ENCODE measurements around the gene MTHFD1. TPM values are rescaled to one million over a fixed set of nuclear protein-coding genes. Genes with fewer than 3 reads are reported as not detected.

MTHFD1 gene
- total RNA-seq, 2 donors from 2014 or later: 103 to 116 TPM

GRCh38 chr14:64506721-64507120 lies 118.6 kb downstream of the MTHFD1 start:
- peak overlapping the region; percentile 93 for H3K4me3 ChIP-seq (ENCODE audit: low read length)
- H3K36me3 ChIP-seq (ENCODE audit: control insufficient read depth, insufficient read depth, low read length): peaks cover 2% of the 10 kb centered on the region
- TF ChIP-seq, protein P1, sequence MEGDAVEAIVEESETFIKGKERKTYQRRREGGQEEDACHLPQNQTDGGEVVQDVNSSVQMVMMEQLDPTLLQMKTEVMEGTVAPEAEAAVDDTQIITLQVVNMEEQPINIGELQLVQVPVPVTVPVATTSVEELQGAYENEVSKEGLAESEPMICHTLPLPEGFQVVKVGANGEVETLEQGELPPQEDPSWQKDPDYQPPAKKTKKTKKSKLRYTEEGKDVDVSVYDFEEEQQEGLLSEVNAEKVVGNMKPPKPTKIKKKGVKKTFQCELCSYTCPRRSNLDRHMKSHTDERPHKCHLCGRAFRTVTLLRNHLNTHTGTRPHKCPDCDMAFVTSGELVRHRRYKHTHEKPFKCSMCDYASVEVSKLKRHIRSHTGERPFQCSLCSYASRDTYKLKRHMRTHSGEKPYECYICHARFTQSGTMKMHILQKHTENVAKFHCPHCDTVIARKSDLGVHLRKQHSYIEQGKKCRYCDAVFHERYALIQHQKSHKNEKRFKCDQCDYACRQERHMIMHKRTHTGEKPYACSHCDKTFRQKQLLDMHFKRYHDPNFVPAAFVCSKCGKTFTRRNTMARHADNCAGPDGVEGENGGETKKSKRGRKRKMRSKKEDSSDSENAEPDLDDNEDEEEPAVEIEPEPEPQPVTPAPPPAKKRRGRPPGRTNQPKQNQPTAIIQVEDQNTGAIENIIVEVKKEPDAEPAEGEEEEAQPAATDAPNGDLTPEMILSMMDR (conservative IDR thresholded peaks at IDR 0.05): no peak
- H3K4me3 Mint-ChIP-seq: peak overlapping the region; percentile 80
- H3K36me3 Mint-ChIP-seq (ENCODE audit: low read depth): no peaks in the 10 kb centered on the region
- peak overlapping the region; percentile 19 for H3K9ac ChIP-seq (ENCODE audit: extremely low read depth, low read length, poor library complexity, severe bottlenecking)
- no peak overlapping the region for H3K27ac ChIP-seq (ENCODE audit: low read depth, low read length)
- no peaks in the 10 kb centered on the region for H3K27me3 ChIP-seq (ENCODE audit: control insufficient read depth, insufficient read depth, low read length, poor library complexity, severe bottlenecking)
- no peak for DNase-seq
- 84 to 100% methylated on average over 2 to 3 of the region's 3 CpGs for WGBS, 2 experiments (ENCODE audit: insufficient coverage in 1 of 2, insufficient read length in 1 of 2)
- no peaks in the 10 kb centered on the region for H3K9me3 ChIP-seq (ENCODE audit: control insufficient read depth, low read length)
- no peaks in the 10 kb centered on the region for H3K27me3 Mint-ChIP-seq (ENCODE audit: insufficient read depth)
- H3K4me1 Mint-ChIP-seq: peaks cover 66% of the 10 kb centered on the region
- H3K27ac Mint-ChIP-seq: peak overlapping the region; percentile 8
- H3K9me3 Mint-ChIP-seq: no peaks in the 10 kb centered on the region
- H3K4me1 ChIP-seq (ENCODE audit: control insufficient read depth, insufficient read depth, low read length): peaks cover 14% of the 10 kb centered on the region

- H3K4me3 ChIP-seq (ENCODE audit: low read length): peak overlapping the region; percentile 93
- H3K27ac ChIP-seq (ENCODE audit: low read depth, low read length): no peak overlapping the region
- DNase-seq: no peak
- peaks cover 9% of the 10 kb centered on the region for H3K4me1 ChIP-seq (ENCODE audit: control insufficient read depth, insufficient read depth, low read length)
- 67 to 83% methylated on average over 1 to 4 of the region's 4 CpGs for WGBS, 2 experiments (ENCODE audit: insufficient coverage in 1 of 2, insufficient read length in 1 of 2)
- peaks cover 57% of the 10 kb centered on the region for H3K4me1 Mint-ChIP-seq
- peaks cover 3% of the 10 kb centered on the region for H3K36me3 ChIP-seq (ENCODE audit: control insufficient read depth, insufficient read depth, low read length)
- no peaks in the 10 kb centered on the region for H3K36me3 Mint-ChIP-seq (ENCODE audit: low read depth)
- H3K27ac Mint-ChIP-seq: peak overlapping the region; percentile 32
- H3K27me3 Mint-ChIP-seq (ENCODE audit: insufficient read depth): no peaks in the 10 kb centered on the region
- no peaks in the 10 kb centered on the region for H3K27me3 ChIP-seq (ENCODE audit: control insufficient read depth, insufficient read depth, low read length, poor library complexity, severe bottlenecking)
- H3K9ac ChIP-seq (ENCODE audit: extremely low read depth, low read length, poor library complexity, severe bottlenecking): peak overlapping the region; percentile 19
- peak overlapping the region; percentile 80 for H3K4me3 Mint-ChIP-seq
- TF ChIP-seq, protein P1 (conservative IDR thresholded peaks at IDR 0.05): no peak
- H3K9me3 Mint-ChIP-seq: no peaks in the 10 kb centered on the region
- H3K9me3 ChIP-seq (ENCODE audit: control insufficient read depth, low read length): no peaks in the 10 kb centered on the region
Measured at GRCh38 chr14:64507376-64508156, 119.4 kb downstream of the MTHFD1 start.

DNA sequence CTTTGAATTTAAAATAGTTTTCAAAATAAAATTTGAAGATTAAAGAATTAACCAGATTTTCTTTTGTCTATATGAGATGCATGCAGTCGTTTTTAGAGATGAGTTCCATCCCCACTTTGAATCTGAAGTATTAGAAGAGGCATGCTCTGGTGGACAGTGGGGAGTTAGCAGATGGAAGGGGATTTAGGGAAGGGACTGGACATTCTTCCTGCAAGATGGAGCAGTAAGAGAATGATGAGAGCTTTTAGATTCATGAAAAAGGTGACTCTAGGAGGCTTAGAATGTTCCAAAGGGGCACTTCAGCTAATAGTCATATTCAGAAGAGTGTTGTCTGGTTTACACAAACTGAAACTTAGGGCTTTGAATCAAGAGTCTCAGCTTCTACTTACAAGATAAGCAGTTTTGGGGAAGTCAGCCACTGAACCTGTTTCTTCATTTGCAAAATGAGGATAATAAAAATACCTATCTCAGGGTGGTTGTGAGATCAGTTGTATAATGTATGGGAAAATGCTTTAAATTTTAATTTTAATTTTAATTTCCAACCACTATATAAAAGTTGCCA lies 120.1 kb downstream of the MTHFD1 start:
- peak overlapping the region; percentile 7 for H3K9ac ChIP-seq (ENCODE audit: extremely low read depth, low read length, poor library complexity, severe bottlenecking)
- H3K4me1 ChIP-seq (ENCODE audit: control insufficient read depth, insufficient read depth, low read length): peaks cover 9% of the 10 kb centered on the region
- Mint-ChIP-seq H3K27me3 (ENCODE audit: insufficient read depth) (no peaks in the 10 kb centered on the region), H3K27ac (peak overlapping the region; percentile 2), H3K36me3 (ENCODE audit: low read depth) (no peaks in the 10 kb centered on the region), H3K4me1 (peaks cover 54% of the 10 kb centered on the region), H3K4me3 (peak overlapping the region; percentile 80), H3K9me3 (no peaks in the 10 kb centered on the region)
- peaks cover 8% of the 10 kb centered on the region for H3K36me3 ChIP-seq (ENCODE audit: control insufficient read depth, insufficient read depth, low read length)
- no peak overlapping the region for H3K27ac ChIP-seq (ENCODE audit: low read depth, low read length)
- no peaks in the 10 kb centered on the region for H3K9me3 ChIP-seq (ENCODE audit: control insufficient read depth, low read length)
- no peaks in the 10 kb centered on the region for H3K27me3 ChIP-seq (ENCODE audit: control insufficient read depth, insufficient read depth, low read length, poor library complexity, severe bottlenecking)
- 59 to 83% methylated on average over 1 of the region's 1 CpG for WGBS, 2 experiments (ENCODE audit: insufficient coverage in 1 of 2, insufficient read length in 1 of 2)
- TF ChIP-seq, protein P1 (conservative IDR thresholded peaks at IDR 0.05): no peak
- no peak for DNase-seq
- H3K4me3 ChIP-seq (ENCODE audit: low read length): peak overlapping the region; percentile 93
